GM18873 (cell line): ENCODE results near the gene MMP25.
"Not testable (repeated sequence)": the region's sequence is repeated elsewhere in the genome, so short reads cannot be mapped to it uniquely, and the experiment has no call there.

Experiments used
- ATAC-seq: cut with Tn5 transposase; IDR thresholded peaks from one replicate; pipeline ENCODE4 v1.9.1; 2021; ENCODE audit warnings: mild to moderate bottlenecking, moderate library complexity, moderate number of reproducible peaks; ENCODE audit not compliant: unreplicated experiment, low FRiP score

The MMP25 gene

GRCh38 chr16:3070608-3071111 lies 24.3 kb downstream of the MMP25 start:
- no peak for ATAC-seq

- no peak for ATAC-seq
These were observed 25.3 kb downstream of the MMP25 start for GRCh38 chr16:3071655-3072054.

GRCh38 chr16:3072148-3072547 lies 25.8 kb downstream of the MMP25 start:
- not testable (repeated sequence) for ATAC-seq

- not testable (repeated sequence) for ATAC-seq
These were observed 26.4 kb downstream of the MMP25 start for GRCh38 chr16:3072576-3073263.

GRCh38 chr16:3073448-3073847 lies 27.1 kb downstream of the MMP25 start:
- no peak for ATAC-seq

- ATAC-seq, result peak; percentile 61
These were observed 28.6 kb downstream of the MMP25 start for GRCh38 chr16:3074860-3075522.

- no peak for ATAC-seq
These were observed 29.2 kb downstream of the MMP25 start for GRCh38 chr16:3075523-3075915.

GRCh38 chr16:3075946-3076345 lies 29.6 kb downstream of the MMP25 start:
- ATAC-seq, result not testable (repeated sequence)

- no peak for ATAC-seq
These were observed 30.2 kb downstream of the MMP25 start for GRCh38 chr16:3076577-3076976.

GRCh38 chr16:3080024-3080423 lies 33.7 kb downstream of the MMP25 start:
- no peak for ATAC-seq

- not testable (repeated sequence) for ATAC-seq
These were observed 35.6 kb downstream of the MMP25 start for GRCh38 chr16:3081957-3082356.

GRCh38 chr16:3083408-3083807 lies 37.0 kb downstream of the MMP25 start:
- not testable (repeated sequence) for ATAC-seq

- ATAC-seq, result no peak
These were observed 38.1 kb downstream of the MMP25 start for GRCh38 chr16:3084491-3084890.

GRCh38 chr16:3084969-3085670 lies 38.8 kb downstream of the MMP25 start:
- no peak for ATAC-seq

- no peak for ATAC-seq
These were observed 39.7 kb downstream of the MMP25 start for GRCh38 chr16:3085868-3086595.

- ATAC-seq, result no peak
These were observed 40.4 kb downstream of the MMP25 start for GRCh38 chr16:3086596-3087242.

GRCh38 chr16:3087243-3088235 lies 41.2 kb downstream of the MMP25 start:
- ATAC-seq, result no peak

GRCh38 chr16:3088450-3088849 lies 42.1 kb downstream of the MMP25 start:
- ATAC-seq, result no peak
